OCI-LY7 (cell line): ENCODE results near the gene PGRMC1. TPM values are rescaled to one million over a fixed set of nuclear protein-coding genes. Genes with fewer than 3 reads are reported as not detected.

Source experiments
- BruUV-seq: library from RNA; stranded (reverse); fragments of 400-500 nt; replicated peaks from 2 replicates; lab custom pipeline; 2021; lab: Mats Ljungman, UMichigan
- CTCF ChIA-PET: fragments of 300-600 bp; sonication (Branson Sonifier 250); formaldehyde crosslinking; loops from one replicate; lab custom pipeline; 2022; ENCODE audit warnings: antibody characterized with exemption; ENCODE audit not compliant: unreplicated experiment; lab: Charles Lee
- POLR2A ChIA-PET: fragments of 300-600 bp; sonication (Branson Sonifier 250); formaldehyde crosslinking; loops from one replicate; lab custom pipeline; 2022; ENCODE audit warnings: antibody characterized with exemption; lab: Charles Lee
- DNase-seq: peaks from one replicate; pipeline ENCODE4 v3.0.0-alpha.2; 2015; ENCODE audit warnings: low spot score
- H2AFZ ChIP-seq: fragments of 200-600 bp; sonication (generic), shearing (Covaris generic); 2 replicates; pipeline ENCODE4 v1.6.1; 2014; ENCODE audit warnings: mild to moderate bottlenecking, antibody characterized with exemption, low read length, moderate library complexity
- H3K27ac ChIP-seq: fragments of 200-600 bp; sonication (generic); 2 replicates; pipeline ENCODE4 v1.5.1; 2014; ENCODE audit warnings: mixed run types, low read depth, mild to moderate bottlenecking, moderate library complexity, low read length, inconsistent platforms; ENCODE audit not compliant: poor library complexity, severe bottlenecking
- H3K36me3 ChIP-seq: fragments of 200-600 bp; sonication (generic); 2 replicates; pipeline ENCODE4 v1.6.1; 2014; ENCODE audit warnings: mild to moderate bottlenecking, antibody characterized with exemption, low read length, moderate library complexity, mixed read lengths; ENCODE audit not compliant: insufficient read depth
- H3K4me1 ChIP-seq: fragments of 200-600 bp; sonication (generic); 2 replicates; pipeline ENCODE4 v1.5.1; 2014; ENCODE audit warnings: mild to moderate bottlenecking, low read length; ENCODE audit not compliant: insufficient read depth, poor library complexity, severe bottlenecking
- H3K4me2 ChIP-seq: fragments of 200-600 bp; sonication (generic); 2 replicates; pipeline ENCODE4 v1.6.1; 2014; ENCODE audit warnings: mild to moderate bottlenecking, low read length
- H3K4me3 ChIP-seq: fragments of 200-600 bp; sonication (generic); 2 replicates; pipeline ENCODE4 v1.5.1; 2014; ENCODE audit warnings: mild to moderate bottlenecking, low read depth, low read length; ENCODE audit not compliant: poor library complexity, severe bottlenecking
- H3K79me2 ChIP-seq: fragments of 200-600 bp; sonication (generic); 2 replicates; pipeline ENCODE4 v1.6.1; 2016; ENCODE audit warnings: low read depth, mild to moderate bottlenecking, low read length, moderate library complexity, mixed read lengths; ENCODE audit not compliant: insufficient read depth
- H3K9me2 ChIP-seq: fragments of 200-600 bp; sonication (generic); 2 replicates; pipeline ENCODE4 v1.6.1; 2016; ENCODE audit warnings: mild to moderate bottlenecking, low read length, mixed read lengths; ENCODE audit not compliant: insufficient read depth
- H3K9me3 ChIP-seq: fragments of 200-600 bp; sonication (generic); 2 replicates; pipeline ENCODE4 v1.6.1; 2014; ENCODE audit warnings: mild to moderate bottlenecking, mixed run types, low read length, mixed read lengths
- H4K20me1 ChIP-seq: fragments of 200-600 bp; sonication (generic); 2 replicates; pipeline ENCODE4 v1.6.1; 2014; ENCODE audit warnings: mild to moderate bottlenecking, antibody characterized with exemption, low read length, moderate library complexity, mixed read lengths; ENCODE audit not compliant: insufficient read depth
- EZH2phosphoT487 ChIP-seq: fragments of 200-600 bp; sonication (generic); IDR thresholded peaks from 2 replicates; pipeline ENCODE4 v1.6.1; 2018; ENCODE audit warnings: low read depth, borderline replicate concordance, mild to moderate bottlenecking, mixed run types, antibody characterized with exemption, low read length, moderate library complexity, mixed read lengths
- intact Hi-C: fragments of 100-400 bp; cut with micrococcal nuclease; formaldehyde crosslinking; loops from one replicate; pipeline ENCODE4 v1.10.0; 2022; ENCODE audit not compliant: unreplicated experiment
- total RNA-seq, 2 experiments: library from RNA; depleted of rRNA in 1 of 2; stranded (reverse); fragments of >200 nt in 1 of 2; shearing (Covaris generic) in 1 of 2; gene quantifications; 2 replicates each; pipeline ENCODE4 v1.2.3, GENCODE V29; 2014 to 2022
- TF ChIP-seq, protein P1 (sequence below): fragments of 200-600 bp; sonication (generic); conservative IDR thresholded peaks from 2 replicates; pipeline ENCODE4 v1.5.1; 2014; ENCODE audit warnings: mild to moderate bottlenecking, antibody characterized with exemption, low read length, moderate library complexity, mixed read lengths

The PGRMC1 gene
- total RNA-seq, 2 experiments from 2014 or later, result 22.9 to 23.9 TPM

DNA sequence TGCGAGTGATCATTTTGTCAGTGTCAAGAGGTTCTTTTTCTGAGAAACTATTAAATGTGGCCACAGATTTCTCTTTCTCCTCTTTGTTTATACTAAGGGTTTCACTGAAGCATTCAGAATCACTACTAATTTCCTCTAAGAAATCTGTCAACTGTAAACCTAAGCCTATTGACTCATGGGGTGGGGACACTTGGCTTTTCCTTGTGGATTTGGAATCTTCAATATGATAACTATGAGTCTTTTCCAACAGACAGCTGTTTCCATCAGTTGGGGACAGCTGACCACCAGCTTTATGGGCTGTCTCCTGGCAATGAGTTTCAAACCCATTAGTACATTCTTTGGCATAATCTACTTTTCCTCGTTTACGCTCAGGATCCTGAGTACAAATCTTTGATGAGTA, 13.8 kb downstream of the PGRMC1 start:
- intact Hi-C loops, result no loop called here
- CTCF ChIA-PET, result no interaction called here
- no peak overlapping the region for H2AFZ ChIP-seq
- no peaks in the 10 kb centered on the region for H3K9me2 ChIP-seq
- H3K4me1 ChIP-seq, result no peaks in the 10 kb centered on the region
- no peaks in the 10 kb centered on the region; the same call in 1 of the 2 replicates for H3K36me3 ChIP-seq
- no peak overlapping the region for H3K4me2 ChIP-seq
- POLR2A ChIA-PET, result no interaction called here
- H3K79me2 ChIP-seq, result no peaks in the 10 kb centered on the region
- no peak overlapping the region for H3K27ac ChIP-seq
- no peaks in the 10 kb centered on the region for H4K20me1 ChIP-seq
- no peaks in the 10 kb centered on the region for H3K9me3 ChIP-seq
- TF ChIP-seq, protein P1, sequence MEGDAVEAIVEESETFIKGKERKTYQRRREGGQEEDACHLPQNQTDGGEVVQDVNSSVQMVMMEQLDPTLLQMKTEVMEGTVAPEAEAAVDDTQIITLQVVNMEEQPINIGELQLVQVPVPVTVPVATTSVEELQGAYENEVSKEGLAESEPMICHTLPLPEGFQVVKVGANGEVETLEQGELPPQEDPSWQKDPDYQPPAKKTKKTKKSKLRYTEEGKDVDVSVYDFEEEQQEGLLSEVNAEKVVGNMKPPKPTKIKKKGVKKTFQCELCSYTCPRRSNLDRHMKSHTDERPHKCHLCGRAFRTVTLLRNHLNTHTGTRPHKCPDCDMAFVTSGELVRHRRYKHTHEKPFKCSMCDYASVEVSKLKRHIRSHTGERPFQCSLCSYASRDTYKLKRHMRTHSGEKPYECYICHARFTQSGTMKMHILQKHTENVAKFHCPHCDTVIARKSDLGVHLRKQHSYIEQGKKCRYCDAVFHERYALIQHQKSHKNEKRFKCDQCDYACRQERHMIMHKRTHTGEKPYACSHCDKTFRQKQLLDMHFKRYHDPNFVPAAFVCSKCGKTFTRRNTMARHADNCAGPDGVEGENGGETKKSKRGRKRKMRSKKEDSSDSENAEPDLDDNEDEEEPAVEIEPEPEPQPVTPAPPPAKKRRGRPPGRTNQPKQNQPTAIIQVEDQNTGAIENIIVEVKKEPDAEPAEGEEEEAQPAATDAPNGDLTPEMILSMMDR, result no peak
- TF ChIP-seq EZH2phosphoT487, result no peak
- DNase-seq, result no peak
- BruUV-seq, result no TSS peak
- no peak overlapping the region for H3K4me3 ChIP-seq

DNA sequence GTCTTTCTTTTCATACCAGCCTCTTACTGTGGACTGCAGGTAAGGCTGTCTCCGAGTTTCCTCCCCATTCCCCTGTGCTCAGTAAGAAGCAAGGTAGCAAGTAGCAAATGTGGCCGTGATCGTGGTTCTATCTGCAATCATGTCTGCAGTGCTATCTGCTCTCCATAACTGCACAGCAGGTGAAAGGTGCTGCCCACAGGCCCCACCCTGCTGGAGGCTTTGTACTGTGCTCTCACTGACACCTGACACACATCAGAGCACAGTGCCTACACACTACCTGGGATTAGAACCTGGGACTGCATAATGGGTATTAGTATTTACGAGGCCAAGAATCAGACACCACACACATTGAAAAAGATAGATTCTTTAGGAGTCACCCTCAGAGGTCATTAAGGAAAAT, 15.3 kb downstream of the PGRMC1 start:
- H3K79me2 ChIP-seq, result no peaks in the 10 kb centered on the region
- H3K27ac ChIP-seq, result no peak overlapping the region
- ChIA-PET CTCF (no interaction called here), POLR2A (no interaction called here)
- H3K4me3 ChIP-seq, result no peak overlapping the region
- BruUV-seq, result no TSS peak
- H3K4me2 ChIP-seq, result no peak overlapping the region
- no peaks in the 10 kb centered on the region; the same call in 1 of the 2 replicates for H3K36me3 ChIP-seq
- no peak for TF ChIP-seq EZH2phosphoT487
- TF ChIP-seq, protein P1, result no peak
- H3K4me1 ChIP-seq, result no peaks in the 10 kb centered on the region
- H2AFZ ChIP-seq, result no peak overlapping the region
- intact Hi-C loops, result no loop called here
- H4K20me1 ChIP-seq, result no peaks in the 10 kb centered on the region
- DNase-seq, result no peak
- no peaks in the 10 kb centered on the region for H3K9me2 ChIP-seq
- H3K9me3 ChIP-seq, result no peaks in the 10 kb centered on the region

- H3K36me3 ChIP-seq, result no peaks in the 10 kb centered on the region
- TF ChIP-seq EZH2phosphoT487, result no peak
- TF ChIP-seq, protein P1, result no peak
- CTCF ChIA-PET, result no interaction called here
Observed at GRCh38 chrX:119252716-119253115, 16.6 kb downstream of the PGRMC1 start.

More at GRCh38 chrX:119252716-119253115, 16.6 kb downstream of the PGRMC1 start:
- intact Hi-C loops, result no loop called here
- Histone ChIP-seq H3K4me2 (no peak overlapping the region), H2AFZ (no peak overlapping the region), H3K4me3 (no peak overlapping the region), H3K9me3 (no peaks in the 10 kb centered on the region), H4K20me1 (no peaks in the 10 kb centered on the region), H3K27ac (no peak overlapping the region), H3K4me1 (no peaks in the 10 kb centered on the region), H3K79me2 (no peaks in the 10 kb centered on the region), H3K9me2 (no peaks in the 10 kb centered on the region)
- no TSS peak for BruUV-seq
- POLR2A ChIA-PET, result interaction anchor here (0.8 kb wide), 1 partner anchor 10 kb away, joined by 3 read pairs; no protein-coding TSS in a partner anchor
- no peak for DNase-seq
